DMS153 (cell line): Measurements from ENCODE around the gene CBLC.
"Not testable (repeated sequence)": the region's sequence is repeated elsewhere in the genome, so short reads cannot be mapped to it uniquely, and the experiment has no call there.

Experiments
- DNase-seq: peaks from one replicate; lab custom pipeline; 2025; lab: John Stamatoyannopoulos, UW

CBLC gene

GRCh38 chr19:44765033-44765948 is 12.4 kb upstream of the CBLC start:
- DNase-seq = no peak

DNA sequence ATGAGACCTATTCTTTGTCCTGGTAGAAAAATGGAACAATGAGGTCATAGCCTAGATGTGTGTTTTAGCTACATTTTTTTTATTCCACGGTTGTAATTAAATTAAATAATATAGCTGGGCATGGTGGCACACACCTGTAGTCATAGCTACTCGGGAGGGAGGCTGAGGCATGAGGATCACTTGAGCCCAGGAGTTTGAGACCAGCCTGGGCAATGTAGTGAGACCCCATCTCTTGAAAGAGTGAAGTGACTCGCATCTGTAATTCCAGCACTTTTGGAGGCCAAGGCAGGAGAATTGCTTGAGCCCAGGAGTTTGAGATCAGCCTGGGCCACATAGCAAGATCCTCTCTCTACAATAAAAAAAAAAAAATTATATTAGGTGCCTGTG is 11.7 kb upstream of the CBLC start:
- DNase-seq = no peak

- DNase-seq = no peak
Measured at GRCh38 chr19:44767295-44768180, 10.2 kb upstream of the CBLC start.

GRCh38 chr19:44770550-44771257 is 7.0 kb upstream of the CBLC start:
- DNase-seq = peak; percentile 74

- not testable (repeated sequence) for DNase-seq
Measured at GRCh38 chr19:44772144-44772543, 5.5 kb upstream of the CBLC start.

DNA sequence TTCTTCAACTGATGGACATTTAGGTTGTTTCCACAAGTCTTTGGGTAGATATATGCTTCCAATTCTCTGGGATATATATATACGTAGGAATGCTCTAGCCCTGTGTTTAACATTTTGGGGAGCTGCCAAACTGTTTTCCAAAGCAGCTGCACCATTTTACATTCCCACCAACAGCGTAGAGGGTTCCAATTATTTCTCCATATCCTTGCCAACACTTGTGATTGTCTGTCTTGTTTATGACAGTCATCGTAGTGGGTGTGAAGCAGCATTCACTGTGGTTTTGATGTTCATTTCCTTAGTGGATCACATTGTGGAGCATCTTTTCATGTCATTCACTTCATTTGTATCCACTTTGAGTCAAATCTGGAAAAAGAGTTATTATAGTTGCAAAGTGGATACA is 4.7 kb upstream of the CBLC start:
- DNase-seq = no peak

DNA sequence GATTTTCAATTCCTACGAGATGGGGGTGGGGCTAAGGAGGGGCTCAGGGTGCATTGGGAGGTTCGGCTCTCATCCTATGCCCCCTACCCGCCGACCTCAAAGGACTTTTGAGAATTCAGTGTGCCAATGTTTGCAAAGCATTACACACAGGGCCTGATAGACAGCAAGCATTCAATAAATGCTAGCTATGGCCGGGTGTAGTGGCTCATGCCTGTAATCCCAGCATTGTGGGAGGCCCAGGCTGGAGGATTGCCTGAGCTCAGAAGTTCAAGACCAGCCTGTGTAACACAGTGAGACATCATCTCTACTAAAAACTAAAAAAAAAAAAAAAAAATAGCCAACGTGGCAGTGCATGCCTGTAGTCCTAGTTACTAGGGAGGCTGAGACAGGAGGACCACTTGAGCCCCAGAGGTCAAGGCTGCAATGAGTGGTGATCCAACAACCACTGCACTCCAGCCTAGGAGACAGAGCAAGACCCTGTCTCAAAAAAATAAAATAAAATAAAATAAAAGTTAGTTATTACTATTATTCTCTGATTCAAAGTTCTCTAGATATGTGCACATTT is 1.9 kb upstream of the CBLC start:
- DNase-seq = no peak

GRCh38 chr19:44776402-44777096 is 1.1 kb upstream of the CBLC start:
- DNase-seq = no peak

- no peak for DNase-seq
Measured at GRCh38 chr19:44779150-44779549, 1.5 kb downstream of the CBLC start.

DNA sequence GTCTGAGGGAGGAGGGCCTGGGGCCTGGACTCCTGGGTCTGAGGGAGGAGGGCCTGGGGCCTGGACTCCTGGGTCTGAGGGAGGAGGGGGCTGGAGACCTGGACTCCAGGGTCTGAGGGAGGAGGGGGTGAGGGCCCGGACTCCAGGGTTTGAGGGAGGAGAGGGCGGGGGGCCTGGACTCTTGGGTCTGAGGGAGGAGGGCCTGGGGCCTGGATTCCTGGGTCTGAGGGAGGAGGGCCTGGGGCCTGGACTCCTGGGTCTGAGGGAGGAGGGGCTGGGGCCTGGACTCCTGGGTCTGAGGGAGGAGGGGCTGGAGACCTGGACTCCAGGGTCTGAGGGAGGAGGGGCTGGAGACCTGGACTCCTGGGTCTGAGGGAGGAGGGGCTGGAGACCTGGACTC is 4.0 kb downstream of the CBLC start:
- not testable (repeated sequence) for DNase-seq

GRCh38 chr19:44782729-44783128 is 5.0 kb downstream of the CBLC start:
- DNase-seq = no peak

- no peak for DNase-seq
Measured at GRCh38 chr19:44783545-44783944, 5.9 kb downstream of the CBLC start.

GRCh38 chr19:44785271-44785670 is 7.6 kb downstream of the CBLC start:
- no peak for DNase-seq

- DNase-seq = no peak
Measured at GRCh38 chr19:44785993-44786392, 8.3 kb downstream of the CBLC start.

- DNase-seq = no peak
Measured at GRCh38 chr19:44788971-44789370, 11.3 kb downstream of the CBLC start.

DNA sequence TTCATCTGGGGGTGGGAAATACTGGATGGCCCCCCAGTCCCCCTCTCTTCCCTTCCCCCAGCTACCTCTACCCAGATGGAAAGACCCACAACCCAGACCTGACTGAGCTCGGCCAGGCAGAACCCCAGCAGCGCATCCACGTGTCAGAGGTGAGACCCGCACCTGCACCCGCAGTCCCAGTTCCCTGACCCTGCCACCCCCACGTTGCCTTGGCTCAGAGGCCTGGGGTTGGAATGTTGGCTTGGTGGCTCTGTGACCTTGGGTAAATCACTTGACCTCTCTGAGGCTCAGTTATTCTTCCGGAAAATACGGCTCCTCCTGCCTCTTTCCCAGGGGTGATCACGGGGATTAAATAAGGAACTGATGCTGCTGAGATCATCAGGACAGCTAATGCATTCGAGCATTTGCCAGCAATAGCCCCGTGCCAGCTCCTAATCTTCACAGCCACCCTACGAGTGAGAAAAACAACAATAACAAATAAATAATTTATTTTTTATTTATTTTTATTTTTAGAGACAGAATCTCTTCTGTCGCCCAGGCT is 12.3 kb downstream of the CBLC start:
- DNase-seq = no peak

DNA sequence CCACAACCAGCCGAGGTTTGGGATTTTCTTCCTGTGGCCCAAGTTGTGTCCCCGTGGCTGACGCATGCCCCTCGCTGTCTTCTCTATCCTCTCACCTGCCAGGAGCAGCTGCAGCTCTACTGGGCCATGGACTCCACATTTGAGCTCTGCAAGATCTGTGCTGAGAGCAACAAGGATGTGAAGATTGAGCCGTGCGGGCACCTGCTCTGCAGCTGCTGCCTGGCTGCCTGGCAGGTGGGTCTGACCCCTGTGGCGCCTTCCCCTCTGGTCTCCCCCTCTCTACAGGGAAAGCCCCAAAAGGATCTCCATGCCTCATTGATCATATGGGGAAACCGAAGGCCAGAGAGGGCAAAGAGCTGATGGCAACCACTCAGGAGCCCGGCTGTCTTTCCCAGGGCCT is 14.6 kb downstream of the CBLC start:
- DNase-seq = no peak

DNA sequence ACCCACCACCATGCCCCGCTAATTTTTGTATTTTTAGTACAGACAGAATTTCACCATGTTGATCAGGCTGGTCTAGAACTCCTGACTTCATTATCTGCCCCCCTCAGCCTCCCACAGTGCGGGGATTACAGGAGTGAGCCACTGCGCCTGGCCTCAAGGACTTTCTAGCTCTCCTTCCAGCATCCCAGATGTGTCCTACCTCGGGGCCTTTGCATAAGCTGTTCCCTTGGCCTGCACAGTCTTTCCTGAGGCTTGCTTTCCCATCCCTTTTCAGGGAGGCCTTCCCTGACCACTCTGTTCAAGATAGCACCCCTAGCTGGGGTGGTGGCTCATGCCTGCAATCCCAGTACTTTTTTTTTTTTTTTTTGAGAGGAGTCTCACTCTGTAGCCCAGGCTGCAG is 16.9 kb downstream of the CBLC start:
- no peak for DNase-seq

- DNase-seq = no peak
Measured at GRCh38 chr19:44795398-44795987, 17.8 kb downstream of the CBLC start.

- DNase-seq = peak; percentile 91
Measured at GRCh38 chr19:44796701-44797115, 19.0 kb downstream of the CBLC start.
